Stimulated activated naive CD4-positive, alpha-beta T cell treated with Interleukin-2 at 50 U/mL for 16 hours (primary cell): ENCODE data around the gene RAF1.

Experiments used
- DNase-seq: peaks from one replicate; lab custom pipeline; 2025; lab: John Stamatoyannopoulos, UW

RAF1 gene

DNA sequence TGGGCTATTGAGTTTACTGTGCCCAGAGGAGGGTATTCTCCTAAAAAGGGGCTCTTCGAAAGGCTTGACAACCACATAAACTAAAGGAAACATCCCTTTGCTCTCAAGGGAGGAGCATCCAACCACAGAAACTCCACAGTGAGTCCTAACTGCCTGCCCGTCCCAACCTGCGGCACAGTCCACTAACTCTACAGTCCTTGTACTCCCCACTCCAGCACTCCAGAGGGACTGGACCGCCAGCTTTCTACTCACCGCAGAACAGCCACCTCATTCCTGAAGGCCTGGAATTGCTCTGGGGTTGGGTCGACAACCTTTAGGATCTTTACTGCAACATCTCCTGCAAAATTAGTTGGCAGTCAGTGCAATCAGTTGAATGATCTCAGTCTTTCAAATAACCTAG lies 72.5 kb downstream of the RAF1 start:
- no peak for DNase-seq

DNA sequence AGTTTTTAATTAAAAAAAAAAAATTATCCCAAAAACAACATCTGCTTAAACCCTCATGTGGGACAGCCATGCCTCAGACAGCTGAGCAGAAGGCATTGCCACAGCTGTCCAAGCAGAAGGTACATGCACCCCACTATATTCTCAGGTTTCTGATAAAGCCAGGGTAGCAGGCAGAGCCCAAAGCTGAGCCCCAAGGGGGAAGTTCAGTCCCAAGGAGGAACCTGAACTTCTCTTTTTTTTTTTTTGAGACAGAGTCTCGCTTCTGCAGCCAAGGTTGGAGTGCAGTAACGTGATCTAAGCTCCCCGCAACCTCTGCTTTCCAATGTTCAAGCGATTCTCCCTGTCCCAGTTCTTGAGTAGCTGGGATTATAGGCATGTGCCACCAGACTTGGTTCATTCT lies 73.8 kb downstream of the RAF1 start:
- DNase-seq = no peak

DNA sequence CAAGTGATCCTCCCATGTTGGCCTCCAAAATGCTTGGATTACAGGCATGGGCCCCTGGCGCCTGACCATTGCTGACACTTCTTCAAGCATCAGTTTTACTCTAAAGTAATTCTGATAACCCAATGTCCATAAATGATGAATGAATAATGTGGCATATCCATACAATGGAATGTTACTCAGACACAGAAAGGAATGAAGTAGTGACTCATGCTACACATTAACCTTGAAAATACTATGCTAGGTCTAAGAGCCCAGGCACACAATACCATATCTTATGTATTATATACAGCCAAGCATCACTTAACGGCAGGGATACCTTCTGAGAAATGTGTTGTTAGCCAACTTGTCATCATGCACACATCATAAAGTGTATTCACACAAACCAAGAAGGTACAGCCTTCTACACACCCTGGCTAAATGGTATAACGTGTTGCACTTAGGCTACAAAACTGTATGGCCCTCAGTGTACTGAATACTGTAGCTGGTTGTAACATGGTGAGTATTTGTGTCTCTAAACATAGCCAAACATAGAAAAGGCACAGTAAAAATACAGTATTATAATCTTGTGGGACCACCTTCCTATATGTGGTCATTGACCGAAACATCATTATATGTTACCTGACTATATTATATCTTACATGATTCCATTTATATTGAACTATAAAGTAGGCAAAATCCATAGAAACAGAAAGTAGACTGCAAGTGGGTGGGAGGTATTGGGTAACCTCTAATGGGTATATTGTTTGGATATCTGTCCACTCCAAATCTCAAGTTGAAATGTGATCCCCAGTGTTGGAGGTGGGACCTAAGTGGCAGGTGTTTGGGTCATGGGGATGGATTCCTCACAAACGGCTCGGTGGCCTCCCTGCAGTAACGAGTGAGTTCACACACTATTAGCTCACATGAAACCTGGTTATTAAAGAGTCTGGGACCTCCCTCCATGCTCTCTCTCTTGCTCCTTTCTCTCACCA lies 75.6 kb downstream of the RAF1 start:
- DNase-seq = no peak

DNA sequence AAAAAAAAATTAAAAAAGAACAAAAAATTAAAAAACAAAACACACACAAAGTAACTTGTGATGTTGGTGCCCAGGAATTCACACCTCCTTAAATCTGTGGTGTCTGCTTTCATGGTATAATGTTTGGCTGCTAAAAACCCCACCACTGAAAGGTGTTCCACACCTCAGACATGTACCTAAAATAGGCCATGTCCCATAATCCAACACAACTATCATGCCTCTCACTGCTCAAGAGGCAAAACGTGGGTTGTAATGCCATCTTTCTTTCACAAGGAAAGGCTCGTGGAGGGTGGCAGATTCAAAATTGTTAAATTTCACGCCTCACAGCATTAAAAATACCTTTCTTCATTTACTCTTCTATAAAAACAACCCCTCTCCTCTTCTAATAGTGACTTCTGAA lies 77.5 kb downstream of the RAF1 start:
- DNase-seq = no peak

DNA sequence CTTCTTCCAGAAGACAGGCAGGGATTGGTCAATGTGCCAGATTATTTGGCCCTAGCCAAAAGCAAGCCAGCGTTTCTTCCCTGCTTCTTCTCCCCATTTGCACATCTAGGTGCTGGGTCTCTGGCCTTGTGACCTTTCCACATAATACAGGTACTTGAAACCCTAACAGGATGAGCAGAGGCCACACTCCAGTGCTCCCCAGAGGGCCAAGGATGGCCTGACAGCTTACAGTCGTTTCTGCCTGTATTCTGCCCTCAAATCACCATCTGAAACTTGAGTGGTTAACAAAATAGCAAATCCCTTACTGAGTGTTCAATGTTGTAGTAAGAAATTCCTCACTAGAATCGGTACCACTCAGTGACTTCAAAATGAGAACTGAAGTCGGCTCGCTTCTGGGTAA lies 77.9 kb downstream of the RAF1 start:
- DNase-seq = no peak

DNA sequence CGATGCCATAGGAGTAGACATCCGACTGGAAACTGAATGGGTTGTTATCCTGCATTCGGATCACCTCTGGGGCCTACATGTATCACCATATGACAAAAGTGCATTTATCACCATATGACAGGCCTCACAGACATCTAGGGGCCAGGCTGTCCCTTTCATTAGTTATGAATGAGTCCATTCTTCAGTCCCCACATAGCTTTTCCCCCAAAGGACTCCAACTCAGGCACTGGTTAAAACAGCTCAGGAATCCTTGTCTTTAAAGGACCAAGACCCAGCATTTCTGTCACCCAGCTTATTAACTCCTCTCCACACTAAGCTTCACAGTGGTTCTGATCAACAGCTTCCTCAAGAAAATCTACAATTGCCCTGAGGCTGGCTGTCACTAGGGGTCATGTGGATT lies 78.7 kb downstream of the RAF1 start:
- DNase-seq = no peak

DNA sequence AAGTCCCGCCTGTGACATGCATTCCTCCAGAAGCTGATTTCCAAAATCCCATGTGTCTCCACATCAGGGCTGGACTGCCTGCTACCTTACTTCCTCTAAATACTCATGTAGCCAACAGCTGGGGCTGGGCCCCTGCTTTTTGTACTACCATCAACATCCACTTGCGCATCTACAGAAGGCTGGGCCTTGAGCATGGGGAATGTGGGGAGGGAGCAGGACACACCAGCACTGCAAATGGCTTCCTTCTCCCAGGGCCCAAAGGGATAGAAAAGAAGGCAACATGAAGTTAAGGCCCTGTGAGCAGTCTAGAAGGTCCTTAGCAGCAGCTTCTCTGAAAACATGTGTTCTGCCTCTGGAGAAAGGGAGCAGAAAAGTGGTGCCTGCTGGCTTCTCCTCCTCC lies 79.8 kb downstream of the RAF1 start:
- no peak for DNase-seq

DNA sequence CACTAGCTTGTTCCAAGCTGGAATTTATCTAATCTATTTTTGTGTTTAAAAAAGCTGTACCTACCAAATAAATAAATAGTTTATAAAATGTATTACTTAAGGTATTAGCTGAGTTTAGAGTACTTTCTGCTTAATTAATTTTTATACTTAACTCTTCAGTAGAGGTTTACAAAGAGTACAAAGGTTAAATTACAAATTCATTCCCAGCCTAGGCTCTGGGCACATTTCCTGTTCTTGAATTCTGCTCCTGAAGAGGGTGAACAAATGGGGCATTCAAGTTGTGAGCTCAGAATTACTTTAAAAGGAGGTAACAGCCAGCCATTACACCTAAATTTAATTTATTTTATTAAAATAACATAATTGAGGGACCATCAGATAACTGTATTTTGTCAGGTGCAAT lies 80.6 kb downstream of the RAF1 start:
- no peak for DNase-seq

DNA sequence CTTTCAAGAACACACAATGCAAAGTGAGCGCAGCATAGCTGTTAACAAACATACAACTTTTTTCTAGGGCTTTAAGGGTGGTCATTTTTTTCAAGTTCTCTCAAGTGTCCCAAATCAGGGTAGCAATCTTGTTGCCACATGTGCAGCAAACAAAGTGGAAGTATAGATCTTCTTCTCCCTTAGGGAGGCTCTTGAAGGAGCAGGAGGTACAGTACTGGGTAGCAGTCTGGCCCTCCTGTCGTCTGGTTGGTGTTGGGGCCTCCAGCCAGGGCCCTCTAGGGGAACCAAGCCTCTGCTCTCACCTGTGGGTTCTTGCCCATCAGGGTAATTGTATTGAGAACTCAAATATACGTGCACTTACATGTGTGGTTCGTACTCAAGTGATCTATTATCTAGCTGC lies 81.2 kb downstream of the RAF1 start:
- no peak for DNase-seq

DNA sequence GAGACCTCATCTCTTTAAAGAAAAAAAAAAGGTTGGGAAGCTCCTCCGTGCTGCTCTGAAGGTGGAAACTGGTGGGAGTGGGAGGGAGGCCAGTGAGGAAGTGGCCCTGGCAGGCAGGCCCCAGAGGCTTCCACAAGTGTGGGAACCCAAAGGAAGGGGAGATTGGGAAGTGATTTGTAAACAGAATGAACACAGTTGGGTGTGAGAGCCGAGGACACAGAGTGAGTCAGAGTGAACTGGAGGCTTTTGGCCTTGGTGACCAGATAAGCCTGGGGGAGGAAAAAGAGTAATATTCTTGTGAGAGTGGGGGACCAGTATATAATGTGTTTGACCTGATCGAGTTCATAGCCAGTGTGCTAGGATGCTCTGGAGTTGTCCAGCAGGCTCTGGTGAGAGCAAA lies 84.0 kb downstream of the RAF1 start:
- no peak for DNase-seq

DNA sequence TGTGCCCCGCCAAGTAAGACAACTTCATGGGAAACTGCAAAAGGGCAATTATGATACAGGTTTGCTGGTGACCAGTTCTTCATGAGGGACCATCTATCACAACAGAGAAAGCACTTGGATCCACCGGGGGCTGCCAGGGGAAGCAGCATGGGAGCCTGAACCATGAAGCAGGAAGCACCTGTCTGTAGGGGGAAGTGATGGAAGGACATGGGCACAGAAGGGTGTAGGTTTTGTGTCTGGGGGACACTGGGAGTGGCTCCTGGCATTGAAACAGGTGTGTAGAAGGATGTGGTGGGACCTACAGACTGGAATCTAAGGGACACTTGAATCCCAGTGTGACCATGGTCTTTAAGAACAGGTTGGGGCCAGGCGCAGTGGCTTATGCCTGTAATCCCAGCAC lies 84.5 kb downstream of the RAF1 start:
- no peak for DNase-seq

DNA sequence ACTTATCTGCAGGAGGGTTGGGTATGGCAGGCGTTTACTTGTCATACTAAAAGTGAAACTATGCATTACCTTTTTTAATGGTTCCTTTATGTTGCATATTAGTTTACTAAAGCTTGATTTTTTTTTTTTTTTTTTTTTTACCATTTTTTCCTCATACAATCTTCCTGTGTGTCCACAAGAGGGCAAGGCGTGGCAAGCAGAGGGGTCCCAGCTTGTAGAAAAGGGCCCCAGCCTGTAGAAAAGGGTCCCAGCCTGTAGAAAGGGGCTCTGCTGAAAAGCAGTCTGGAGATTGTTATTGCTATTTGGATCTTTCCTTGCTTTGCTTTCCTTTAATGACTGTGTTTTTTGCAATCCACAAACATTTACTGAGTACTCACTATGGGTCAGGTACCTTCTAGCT lies 85.2 kb downstream of the RAF1 start:
- DNase-seq = no peak

DNA sequence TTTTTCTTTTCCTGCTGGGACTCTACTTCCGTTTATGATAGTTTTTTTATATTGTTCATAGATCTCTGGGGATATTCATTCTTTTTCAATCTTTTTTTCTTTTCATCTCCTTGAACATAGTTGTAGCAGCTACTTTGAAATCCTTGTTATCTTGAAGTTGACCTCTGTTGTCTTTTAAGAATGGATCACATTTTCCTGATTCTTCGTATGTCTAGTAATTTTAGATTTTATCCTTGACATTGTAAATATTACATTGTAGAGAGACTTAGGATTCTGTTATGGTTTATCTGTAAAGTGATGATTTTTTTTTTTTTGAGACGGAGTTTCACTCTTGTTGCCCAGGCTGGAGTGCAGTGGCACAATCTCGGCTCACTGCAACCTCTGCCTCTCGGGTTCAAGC lies 86.5 kb downstream of the RAF1 start:
- DNase-seq = no peak

DNA sequence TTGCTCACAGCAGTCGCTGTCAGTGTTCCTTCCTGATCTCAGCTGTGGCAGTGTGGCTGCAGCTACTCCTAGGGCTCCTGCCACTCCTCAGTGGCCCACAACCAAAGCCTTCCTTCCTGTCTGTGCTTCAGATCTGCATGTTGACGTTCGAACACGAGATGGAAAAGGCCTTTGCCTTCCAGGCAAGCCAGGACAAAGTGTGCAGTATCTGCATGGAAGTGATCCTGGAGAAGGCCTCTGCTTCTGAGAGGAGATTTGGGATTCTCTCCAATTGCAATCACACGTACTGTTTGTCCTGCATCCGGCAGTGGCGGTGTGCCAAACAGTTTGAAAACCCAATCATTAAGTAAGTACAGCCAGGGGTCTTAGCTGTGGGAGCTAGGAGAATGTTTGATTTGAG lies 89.3 kb downstream of the RAF1 start:
- no peak for DNase-seq

DNA sequence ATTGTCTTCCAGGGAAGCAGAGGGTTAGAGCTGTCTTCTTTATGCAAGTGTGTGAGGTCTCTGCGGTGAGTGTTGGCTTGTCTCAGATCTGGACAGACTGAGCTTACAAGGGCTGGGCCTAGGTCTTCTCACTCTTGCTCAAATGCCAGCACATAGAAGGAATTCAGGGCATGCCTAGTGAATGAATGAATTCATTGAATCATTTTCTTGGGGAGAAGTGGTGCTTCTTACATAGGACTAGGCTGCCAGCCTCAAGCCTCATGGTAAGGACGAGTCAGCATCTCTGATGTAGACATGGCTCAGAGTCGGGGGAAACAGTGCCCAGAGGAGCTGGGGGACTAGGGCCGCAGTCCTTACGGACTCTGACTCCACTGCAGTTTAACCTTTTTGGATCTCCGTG lies 89.8 kb downstream of the RAF1 start:
- DNase-seq = no peak

DNA sequence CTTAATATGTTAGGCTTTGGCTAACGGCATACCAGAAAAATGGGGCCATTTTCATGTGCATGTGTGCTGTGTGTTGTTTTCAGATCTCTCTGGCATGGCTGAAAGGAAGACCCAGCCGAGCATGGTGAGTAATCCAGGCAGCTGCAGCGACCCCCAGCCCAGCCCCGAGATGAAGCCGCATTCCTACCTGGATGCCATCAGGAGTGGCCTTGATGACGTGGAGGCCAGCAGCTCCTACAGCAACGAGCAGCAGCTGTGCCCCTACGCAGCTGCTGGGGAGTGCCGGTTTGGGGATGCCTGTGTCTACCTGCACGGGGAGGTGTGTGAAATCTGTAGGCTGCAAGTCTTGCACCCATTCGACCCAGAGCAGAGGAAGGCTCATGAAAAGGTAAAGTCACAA lies 91.9 kb downstream of the RAF1 start:
- DNase-seq = no peak

DNA sequence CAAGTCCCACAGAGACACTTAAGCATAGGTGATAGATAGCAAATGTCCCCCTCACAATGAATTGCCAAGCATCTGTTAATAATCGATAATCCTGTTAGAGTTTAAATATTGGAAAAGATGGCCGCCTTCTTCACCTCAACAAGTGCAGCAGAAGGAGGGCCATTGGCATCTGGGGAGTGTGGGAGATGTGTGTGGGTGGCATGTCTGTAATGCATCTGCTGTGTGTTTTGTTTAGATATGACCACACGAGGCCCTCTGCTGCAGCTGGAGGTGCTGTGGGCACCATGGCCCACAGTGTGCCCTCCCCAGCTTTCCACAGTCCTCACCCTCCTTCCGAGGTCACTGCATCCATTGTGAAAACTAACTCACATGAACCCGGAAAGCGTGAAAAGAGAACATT lies 94.1 kb downstream of the RAF1 start:
- DNase-seq = no peak

DNA sequence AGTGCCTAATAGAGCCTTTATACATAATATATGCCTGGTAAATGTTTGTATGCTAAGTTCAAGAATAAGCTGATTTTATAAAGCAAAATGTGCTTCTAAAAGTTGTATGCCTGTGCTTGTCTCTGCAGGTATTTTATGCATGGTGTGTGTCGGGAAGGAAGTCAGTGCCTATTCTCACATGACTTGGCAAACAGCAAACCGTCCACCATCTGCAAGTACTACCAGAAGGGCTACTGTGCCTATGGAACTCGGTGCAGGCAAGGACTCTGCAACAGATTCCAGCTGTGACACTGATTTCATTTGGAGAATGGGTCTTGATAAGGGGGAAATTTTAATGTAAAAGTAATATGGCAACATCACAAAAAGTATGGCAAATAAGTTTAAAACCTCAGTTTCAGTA lies 95.2 kb downstream of the RAF1 start:
- no peak for DNase-seq

DNA sequence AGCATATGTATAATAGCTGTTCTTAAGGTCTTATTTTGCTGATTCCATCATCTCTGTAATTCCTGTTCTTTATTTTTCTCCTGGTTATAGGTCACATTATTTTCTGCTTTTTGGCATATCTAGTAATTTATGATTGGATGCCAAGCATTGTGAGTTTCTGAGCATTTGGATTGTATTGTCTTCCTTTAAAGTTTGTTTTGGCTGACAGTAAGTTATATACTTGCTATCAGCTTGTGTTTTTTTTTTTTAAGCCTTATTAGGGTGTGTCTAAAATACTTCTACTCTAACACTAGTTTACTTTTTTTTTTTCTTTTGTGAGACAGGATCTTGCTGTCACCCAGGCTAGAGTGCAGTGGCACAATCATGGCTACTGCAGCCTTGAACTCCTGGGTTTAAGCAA lies 96.9 kb downstream of the RAF1 start:
- DNase-seq = no peak

DNA sequence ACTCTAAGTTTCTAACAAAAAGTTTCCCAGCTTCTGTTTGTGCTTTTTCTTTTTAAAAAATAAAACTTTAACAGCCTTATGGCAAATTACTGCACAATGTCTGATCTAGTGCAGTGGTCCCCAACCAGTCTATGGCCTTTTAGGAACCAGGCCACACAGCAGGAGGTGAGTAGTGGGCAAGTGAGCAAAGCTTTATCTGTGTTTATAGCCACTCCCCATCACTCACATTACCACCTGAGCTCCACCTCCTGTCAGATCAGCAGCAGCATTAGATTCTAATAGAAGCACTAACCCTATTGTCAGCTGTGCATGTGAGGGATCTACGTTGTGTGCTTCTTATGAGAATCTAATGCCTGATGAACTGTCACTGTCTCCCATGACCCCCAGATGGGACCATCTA lies 101.5 kb downstream of the RAF1 start:
- DNase-seq = no peak

DNA sequence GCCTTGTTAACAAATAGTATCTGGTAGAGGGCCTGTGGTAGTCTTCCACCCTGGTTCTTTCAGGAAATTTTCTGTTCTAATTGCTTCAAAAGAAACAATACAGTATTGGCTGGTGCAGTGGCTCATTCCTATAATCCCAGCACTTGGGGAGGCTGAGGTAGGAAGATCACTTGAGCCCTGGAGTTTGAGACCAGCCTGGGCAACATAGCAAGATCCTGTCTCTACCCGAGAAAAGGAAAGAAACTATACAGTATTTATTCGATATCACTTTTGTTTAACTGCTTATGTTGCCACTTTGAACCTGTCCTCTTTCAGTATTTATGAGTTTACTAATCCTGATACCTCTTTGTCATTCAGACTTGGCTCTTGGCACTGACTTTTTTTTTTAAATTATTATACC lies 102.5 kb downstream of the RAF1 start:
- DNase-seq = no peak

DNA sequence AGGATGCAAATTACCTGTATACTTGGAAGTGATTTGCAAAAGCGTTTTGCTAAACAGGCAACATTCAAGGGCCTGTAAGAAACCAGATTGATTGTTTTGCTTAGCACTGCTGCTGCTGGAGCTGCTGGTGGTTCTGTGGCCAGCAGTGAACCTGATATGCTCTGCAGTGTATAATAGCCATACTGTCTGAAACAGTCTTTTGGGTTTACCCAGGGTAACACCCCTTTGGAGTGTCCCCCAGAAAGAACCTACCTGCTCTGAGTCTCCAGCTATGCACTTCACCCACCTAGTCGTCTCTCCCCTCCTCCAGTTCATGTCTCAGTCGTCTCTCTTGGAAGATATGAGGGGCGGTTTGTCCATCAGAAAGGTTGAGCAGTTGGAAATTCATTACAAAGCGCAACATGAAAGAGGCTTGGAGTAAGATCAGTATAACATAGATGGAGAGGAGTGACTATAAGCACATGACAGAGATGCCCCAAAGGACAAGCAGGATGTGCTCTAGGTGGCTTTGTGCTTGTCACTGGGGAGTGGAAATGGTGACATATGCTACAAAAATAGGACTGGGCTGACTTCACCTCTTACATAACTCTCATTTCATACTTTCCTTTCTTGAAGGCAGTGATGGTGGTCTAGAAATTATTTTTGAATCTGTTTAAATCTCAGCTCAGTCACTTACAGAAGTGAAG lies 103.3 kb downstream of the RAF1 start:
- DNase-seq = no peak

DNA sequence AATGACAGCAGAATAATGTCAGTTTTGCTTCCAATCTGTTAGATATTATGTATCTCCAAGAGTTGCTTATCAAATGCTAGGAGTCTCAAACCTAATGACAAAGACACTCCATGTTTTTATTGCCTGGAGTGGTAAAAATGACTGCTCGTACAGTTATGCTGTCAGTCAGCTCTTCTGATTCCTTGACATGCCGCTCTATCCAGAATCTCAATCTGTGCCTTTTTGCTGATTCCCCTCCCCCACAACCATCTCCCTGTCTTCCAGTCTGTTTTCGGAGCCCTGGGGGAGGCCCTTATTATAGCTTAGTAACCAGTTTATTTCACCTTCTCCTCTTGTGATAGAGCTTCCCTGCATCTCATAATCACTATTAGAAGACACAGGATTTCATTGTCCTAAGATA lies 104.4 kb downstream of the RAF1 start:
- DNase-seq = no peak

DNA sequence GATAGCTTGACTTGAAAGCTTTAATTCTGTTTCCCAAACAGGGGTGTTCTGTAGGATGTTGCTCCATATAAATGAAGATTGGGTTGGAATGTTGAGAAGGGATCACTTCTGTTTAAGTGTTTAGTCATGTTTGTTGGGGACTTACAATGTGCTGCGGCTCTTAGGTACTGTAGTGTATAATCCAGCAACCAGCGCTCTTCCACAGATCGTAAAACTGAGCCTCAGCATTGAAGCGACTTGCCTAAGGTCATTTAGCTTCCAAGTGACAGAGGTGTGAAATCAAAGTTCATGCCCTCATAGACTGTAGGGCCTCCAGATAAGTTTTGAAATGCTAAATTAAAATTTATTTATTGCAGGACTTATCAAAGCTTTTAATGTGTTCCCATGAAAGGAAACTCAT lies 105.2 kb downstream of the RAF1 start:
- DNase-seq = no peak
